HFF-Myc (cell line): ENCODE data around the gene INPP5E.

ENCODE experiments used
- DNase-seq: peaks from one replicate; pipeline ENCODE4 v3.0.0-alpha.2; 2011; ENCODE audit warnings: low read depth; ENCODE audit errors: extremely low read depth
- H3K4me3 ChIP-seq: replicated peaks from 2 replicates; pipeline ENCODE4 v1.5.1; 2011; ENCODE audit warnings: low read depth, mild to moderate bottlenecking, control low read depth, low read length
- TF ChIP-seq, protein P1 (sequence below): IDR thresholded peaks from 2 replicates; pipeline ENCODE4 v1.5.1; 2012; ENCODE audit warnings: mild to moderate bottlenecking, low read depth, low read length, control low read depth; ENCODE audit errors: missing control alignments

INPP5E gene

DNA sequence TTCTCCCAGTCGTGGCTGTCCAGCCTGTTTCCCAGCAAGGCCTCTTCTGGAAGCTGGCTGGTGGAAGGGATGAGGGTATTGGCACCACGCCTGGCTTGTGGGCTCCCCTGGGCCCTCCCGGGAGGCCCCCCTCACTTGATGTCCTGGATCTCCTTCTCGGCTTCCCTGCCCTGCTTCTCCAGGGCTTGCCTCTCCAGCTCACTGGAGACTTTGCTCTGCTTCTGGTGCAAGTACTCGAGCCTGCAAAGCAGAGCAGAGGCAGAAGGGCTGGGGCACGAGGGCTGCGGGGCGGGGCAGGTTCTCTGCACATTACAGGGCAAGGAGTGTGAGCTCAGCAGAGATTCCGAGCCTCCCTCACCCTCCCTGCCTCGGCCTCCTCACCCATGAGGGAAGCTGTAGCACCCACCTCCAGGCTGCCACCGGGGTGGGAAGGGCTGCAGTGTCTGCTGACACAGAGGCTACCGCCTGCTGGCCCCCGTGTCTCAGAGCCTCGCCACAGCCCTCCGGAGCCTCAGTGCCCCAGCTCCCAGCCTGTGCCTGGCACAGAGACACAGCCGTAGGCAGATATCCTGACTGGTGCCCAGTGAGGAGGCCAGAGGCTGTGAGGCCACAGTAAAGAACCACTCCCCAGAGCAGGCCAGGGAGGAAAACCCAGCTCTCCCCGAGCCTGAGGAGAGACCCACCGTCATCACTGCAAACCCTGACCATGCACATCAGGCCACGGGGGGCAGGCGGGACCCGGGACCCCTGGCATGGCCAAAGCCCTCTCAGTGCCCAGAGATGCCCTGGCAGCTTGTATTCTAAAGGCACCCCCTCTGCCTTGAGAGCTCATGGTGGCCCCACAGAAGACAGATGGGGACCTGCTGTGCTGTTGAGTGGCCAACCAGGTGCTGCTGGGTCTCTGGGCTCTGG, 46.9 kb downstream of the INPP5E start:
- TF ChIP-seq, protein P1, sequence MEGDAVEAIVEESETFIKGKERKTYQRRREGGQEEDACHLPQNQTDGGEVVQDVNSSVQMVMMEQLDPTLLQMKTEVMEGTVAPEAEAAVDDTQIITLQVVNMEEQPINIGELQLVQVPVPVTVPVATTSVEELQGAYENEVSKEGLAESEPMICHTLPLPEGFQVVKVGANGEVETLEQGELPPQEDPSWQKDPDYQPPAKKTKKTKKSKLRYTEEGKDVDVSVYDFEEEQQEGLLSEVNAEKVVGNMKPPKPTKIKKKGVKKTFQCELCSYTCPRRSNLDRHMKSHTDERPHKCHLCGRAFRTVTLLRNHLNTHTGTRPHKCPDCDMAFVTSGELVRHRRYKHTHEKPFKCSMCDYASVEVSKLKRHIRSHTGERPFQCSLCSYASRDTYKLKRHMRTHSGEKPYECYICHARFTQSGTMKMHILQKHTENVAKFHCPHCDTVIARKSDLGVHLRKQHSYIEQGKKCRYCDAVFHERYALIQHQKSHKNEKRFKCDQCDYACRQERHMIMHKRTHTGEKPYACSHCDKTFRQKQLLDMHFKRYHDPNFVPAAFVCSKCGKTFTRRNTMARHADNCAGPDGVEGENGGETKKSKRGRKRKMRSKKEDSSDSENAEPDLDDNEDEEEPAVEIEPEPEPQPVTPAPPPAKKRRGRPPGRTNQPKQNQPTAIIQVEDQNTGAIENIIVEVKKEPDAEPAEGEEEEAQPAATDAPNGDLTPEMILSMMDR, result no peak
- no peak for DNase-seq
- no peak overlapping the region for H3K4me3 ChIP-seq

DNA sequence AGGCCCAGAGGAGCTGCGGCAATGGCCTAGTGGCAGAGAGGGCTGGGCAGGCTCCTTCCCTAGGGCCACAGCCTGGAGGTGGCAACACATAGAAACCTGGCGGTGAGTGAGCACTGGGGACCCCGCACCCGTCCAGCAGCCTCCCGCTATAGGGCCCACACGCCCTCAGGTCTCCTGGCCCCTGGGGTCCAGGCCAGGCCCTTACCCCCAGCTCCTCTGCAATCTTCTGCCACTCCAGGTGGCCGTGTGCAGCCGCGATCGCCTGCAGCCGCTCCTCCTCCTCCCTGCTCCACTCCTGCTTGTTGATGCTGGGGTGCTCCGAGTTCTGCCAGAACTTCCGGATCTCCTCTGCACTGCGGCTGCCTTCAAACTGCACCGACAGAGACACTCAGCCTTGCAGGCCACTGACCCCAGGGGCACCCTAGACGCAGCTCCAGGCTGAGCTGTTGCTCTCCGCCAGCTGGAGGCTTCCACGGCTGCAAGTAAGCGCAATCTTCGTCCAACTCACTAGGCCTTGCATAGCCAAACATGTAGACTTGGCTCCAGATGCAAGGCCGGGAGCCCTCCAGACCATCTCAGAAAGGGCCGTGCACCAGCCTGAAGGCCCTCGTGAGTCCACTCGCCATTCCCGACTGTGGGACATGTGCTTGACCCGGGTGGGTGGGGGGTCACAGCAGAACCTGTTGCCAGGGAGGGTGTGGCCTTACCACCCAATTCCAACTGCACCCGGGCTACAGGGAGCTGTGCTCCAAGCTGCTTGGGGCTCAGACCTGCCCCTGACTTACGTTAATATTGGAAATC, 47.7 kb downstream of the INPP5E start:
- DNase-seq, result no peak
- no peak overlapping the region for H3K4me3 ChIP-seq
- TF ChIP-seq, protein P1, result no peak

DNA sequence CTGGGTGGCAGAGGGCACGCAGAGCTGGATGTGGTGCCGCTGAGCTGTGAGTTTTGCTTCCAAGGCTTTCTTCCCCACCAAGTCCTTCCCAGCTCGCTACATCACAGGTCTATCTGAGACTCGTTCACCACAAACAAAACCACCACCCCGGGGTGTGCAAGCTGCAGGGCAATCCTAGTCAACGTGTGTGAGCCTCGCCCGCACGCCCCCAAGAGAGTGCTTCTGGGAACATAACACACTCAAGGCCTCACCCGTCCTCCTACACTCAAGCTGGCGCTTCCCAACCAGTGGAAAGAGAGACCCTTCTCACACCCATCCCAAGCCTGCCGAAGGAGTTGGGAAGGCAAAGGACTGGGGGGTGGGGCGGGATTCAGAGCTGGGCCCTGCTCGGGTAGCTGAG, 50.2 kb downstream of the INPP5E start:
- TF ChIP-seq, protein P1, result no peak
- H3K4me3 ChIP-seq, result no peak overlapping the region
- no peak for DNase-seq

DNA sequence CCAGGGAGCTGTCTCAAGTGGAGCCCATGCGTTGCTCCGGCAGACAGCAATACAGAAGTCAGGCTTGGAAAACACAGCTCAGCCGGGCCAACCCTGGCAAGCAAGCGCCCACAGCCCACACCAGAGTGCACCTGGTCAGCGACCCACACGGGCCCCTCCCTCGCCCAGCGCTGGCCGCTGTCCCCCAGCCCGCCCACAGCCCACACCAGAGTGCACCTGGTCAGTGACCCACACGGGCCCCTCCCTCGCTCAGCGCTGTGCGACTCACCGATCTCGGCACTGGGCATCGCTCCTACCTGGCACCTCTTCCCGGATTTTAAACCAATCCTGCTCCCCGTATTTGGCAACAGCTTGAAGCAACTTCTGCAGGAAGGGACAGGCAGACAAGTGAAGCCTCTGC, 52.4 kb downstream of the INPP5E start:
- no peak for DNase-seq
- TF ChIP-seq, protein P1, result no peak
- no peak overlapping the region for H3K4me3 ChIP-seq

DNA sequence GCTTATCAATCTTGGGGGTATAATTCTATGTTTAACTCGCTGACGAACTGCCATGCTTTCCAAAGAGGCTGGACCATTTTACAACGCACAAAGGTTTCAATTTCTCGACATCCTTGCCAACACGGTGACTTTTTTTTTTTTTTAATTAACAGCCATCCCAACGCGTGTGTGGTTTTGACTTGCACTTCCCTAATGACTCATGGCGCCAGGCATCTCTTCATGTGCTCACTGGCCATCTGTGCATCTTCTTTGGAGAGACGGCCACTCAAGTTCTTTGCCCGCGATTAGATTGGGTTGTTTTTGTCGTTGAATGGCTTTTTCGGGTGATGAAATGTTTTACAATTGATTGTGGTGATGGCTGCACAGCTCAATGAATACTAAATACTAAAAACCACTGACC, 53.6 kb downstream of the INPP5E start:
- no peak for DNase-seq
- TF ChIP-seq, protein P1, result no peak
- no peak overlapping the region for H3K4me3 ChIP-seq

DNA sequence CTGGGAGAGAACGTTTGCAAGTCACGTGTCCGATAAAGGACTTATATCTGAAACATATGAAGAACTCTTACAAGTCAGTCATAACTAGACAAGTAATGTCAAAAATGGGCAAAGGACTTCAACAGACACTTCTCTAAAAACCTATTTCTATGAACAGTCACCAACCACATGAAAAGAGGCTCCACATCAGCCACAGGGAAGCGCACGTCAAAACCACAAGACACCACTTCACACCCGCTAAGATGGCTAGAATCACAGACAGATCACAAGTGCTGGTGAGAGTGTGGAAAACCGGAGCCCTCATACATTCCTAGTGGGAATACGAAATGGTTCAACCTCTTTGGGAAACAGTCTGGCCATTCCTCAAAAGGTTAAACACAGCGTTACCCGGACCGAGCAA, 54.6 kb downstream of the INPP5E start:
- TF ChIP-seq, protein P1, result no peak
- H3K4me3 ChIP-seq, result no peak overlapping the region
- no peak for DNase-seq
